Uterus (tissue), 2 donors: ENCODE data around the gene GPR176.

Experiments
- CTCF ChIP-seq, 4 experiments: fragments of 200-600 bp in 2 of 4; fragments of 450-650 bp in 2 of 4; sonication (generic) in 2 of 4; IDR thresholded peaks; one replicate each; pipeline ENCODE4 v1.5.1; 2016 to 2019; ENCODE audit warnings: antibody characterized with exemption in 4 of 4, mild to moderate bottlenecking in 2 of 4, moderate library complexity in 1 of 4
- POLR2A ChIP-seq, 2 donors: fragments of 450-650 bp; IDR thresholded peaks; one replicate each; pipeline ENCODE4 v1.6.1; 2016; ENCODE audit warnings: antibody characterized with exemption in 2 of 2, mild to moderate bottlenecking in 1 of 2, moderate library complexity in 1 of 2

DNA sequence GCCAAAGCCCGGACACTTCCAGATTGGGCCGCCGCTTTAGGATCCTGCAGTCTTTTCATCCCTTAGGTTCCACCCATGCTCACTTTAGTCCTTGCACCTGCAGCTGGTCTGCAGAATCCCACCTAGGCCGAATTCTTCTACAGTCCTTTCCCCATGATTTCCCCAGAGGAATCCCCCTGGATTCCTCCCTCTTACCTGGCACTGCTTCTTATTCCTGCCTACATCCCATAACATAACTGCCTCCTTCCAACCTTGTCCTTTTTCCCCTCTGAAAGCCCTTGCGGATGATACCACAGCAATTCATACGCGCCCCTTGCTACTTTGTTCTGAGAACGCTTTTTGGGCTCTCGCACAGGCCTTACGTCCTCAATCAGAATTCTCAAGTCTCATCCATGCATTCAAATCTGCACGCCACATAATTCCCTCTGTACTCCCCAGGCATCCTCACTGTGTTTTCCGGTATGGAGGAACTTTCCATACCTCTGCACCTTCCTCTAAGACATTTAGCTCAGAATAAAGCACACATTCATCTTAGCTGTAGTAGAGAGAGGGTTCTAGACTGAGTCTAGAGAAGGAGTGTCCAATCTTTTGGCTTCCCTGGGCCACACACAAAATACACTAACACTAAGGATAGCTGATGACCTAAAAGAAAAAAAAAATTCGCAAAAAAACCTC lies 14.5 kb upstream of the GPR176 start:
- TF ChIP-seq CTCF (IDR thresholded peaks at IDR 0.05) (no peak), POLR2A (IDR thresholded peaks at IDR 0.05) (no peak)
